Panc1 (cell line): ENCODE measurements around the gene TRAF7.

ENCODE experiments used
- POLR2AphosphoS5 ChIP-seq: IDR thresholded peaks from 2 replicates; pipeline ENCODE4 v1.6.1; 2012; ENCODE audit warnings: mild to moderate bottlenecking, low read depth, low read length, moderate library complexity
- SIN3A ChIP-seq: IDR thresholded peaks from 2 replicates; pipeline ENCODE4 v1.6.1; 2012; ENCODE audit warnings: low read depth, mild to moderate bottlenecking, low read length, moderate library complexity, borderline replicate concordance; ENCODE audit not compliant: insufficient read depth
- TF ChIP-seq, protein P1 (sequence below): fragments of 450-650 bp; IDR thresholded peaks from 2 replicates; pipeline ENCODE4 v1.5.1; 2017; ENCODE audit warnings: mild to moderate bottlenecking

DNA sequence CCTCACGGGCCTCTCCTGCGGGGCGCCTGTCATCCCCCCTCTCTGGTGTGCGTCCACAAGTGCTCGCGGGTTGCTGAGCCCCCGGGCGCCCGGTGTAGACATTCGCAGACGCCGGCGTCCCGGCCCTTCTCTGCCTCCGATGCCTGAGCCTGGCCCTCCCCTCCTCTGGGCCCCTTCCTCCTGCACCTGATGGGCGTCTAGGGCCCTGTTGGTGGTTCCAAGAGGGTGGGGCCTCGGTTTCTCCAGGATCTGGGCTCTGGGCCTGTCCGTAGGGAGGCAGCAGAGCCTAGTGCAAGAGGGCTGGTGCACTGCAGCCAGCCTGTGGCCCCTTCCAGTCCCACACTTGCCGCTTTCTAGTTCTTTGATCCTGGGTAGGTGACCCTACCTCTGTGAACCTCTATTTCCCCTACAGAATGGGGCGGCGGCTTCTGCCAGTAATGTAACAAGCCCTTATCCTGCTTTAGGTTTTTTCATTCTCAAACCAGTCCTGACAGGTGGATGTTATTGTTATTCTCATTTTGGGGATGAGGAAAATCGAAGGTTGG lies 68.4 kb downstream of the TRAF7 start:
- TF ChIP-seq, protein P1, sequence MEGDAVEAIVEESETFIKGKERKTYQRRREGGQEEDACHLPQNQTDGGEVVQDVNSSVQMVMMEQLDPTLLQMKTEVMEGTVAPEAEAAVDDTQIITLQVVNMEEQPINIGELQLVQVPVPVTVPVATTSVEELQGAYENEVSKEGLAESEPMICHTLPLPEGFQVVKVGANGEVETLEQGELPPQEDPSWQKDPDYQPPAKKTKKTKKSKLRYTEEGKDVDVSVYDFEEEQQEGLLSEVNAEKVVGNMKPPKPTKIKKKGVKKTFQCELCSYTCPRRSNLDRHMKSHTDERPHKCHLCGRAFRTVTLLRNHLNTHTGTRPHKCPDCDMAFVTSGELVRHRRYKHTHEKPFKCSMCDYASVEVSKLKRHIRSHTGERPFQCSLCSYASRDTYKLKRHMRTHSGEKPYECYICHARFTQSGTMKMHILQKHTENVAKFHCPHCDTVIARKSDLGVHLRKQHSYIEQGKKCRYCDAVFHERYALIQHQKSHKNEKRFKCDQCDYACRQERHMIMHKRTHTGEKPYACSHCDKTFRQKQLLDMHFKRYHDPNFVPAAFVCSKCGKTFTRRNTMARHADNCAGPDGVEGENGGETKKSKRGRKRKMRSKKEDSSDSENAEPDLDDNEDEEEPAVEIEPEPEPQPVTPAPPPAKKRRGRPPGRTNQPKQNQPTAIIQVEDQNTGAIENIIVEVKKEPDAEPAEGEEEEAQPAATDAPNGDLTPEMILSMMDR: no peak
- TF ChIP-seq POLR2AphosphoS5 (no peak), SIN3A (no peak)
